Activated T-cell treated with anti-CD3 and anti-CD28 coated beads for 48 hours (primary cell): ENCODE measurements around the gene OLIG1.

Source experiments
- DNase-seq: peaks from one replicate; pipeline ENCODE4 v3.0.0-alpha.2; 2020; ENCODE audit warnings: low read depth

The OLIG1 gene

DNA sequence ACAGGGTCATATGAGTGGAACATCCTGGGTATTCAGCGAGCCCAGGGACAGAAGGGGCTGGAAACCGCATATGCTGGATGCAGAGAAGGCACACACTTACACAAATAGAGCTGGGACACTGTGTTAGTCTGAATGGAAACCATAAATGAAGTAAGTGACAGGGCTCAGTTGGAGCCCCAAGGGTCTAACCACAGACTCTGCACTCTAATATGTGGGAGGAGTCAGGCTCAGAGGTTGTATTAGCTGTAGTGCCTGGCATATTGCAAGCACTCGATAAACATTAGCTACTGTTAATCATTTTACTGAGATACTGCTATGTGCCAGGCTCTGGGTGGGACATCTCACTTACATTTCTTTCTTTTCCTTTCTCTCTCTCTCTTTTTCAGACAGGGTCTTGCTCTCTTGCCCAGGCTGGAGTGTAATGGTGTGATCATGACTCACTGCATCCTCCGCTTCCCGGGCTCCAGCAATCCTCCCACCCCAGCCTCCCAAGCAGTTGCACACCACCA is 6.5 kb upstream of the OLIG1 start:
- no peak for DNase-seq

GRCh38 chr21:33063907-33064622 is 5.9 kb upstream of the OLIG1 start:
- DNase-seq, result no peak

- DNase-seq, result no peak
These were observed 5.1 kb upstream of the OLIG1 start for GRCh38 chr21:33064623-33065390.

- DNase-seq, result no peak
These were observed 2.9 kb upstream of the OLIG1 start for GRCh38 chr21:33067043-33067442.

- DNase-seq, result no peak
These were observed 2.5 kb upstream of the OLIG1 start for GRCh38 chr21:33067457-33067856.

GRCh38 chr21:33069243-33069642 is 698 bp upstream of the OLIG1 start:
- DNase-seq, result no peak

GRCh38 chr21:33069645-33069993 is 322 bp upstream of the OLIG1 start:
- DNase-seq, result no peak

- no peak for DNase-seq
These were observed 730 bp downstream of the OLIG1 start for GRCh38 chr21:33070744-33070997.

DNA sequence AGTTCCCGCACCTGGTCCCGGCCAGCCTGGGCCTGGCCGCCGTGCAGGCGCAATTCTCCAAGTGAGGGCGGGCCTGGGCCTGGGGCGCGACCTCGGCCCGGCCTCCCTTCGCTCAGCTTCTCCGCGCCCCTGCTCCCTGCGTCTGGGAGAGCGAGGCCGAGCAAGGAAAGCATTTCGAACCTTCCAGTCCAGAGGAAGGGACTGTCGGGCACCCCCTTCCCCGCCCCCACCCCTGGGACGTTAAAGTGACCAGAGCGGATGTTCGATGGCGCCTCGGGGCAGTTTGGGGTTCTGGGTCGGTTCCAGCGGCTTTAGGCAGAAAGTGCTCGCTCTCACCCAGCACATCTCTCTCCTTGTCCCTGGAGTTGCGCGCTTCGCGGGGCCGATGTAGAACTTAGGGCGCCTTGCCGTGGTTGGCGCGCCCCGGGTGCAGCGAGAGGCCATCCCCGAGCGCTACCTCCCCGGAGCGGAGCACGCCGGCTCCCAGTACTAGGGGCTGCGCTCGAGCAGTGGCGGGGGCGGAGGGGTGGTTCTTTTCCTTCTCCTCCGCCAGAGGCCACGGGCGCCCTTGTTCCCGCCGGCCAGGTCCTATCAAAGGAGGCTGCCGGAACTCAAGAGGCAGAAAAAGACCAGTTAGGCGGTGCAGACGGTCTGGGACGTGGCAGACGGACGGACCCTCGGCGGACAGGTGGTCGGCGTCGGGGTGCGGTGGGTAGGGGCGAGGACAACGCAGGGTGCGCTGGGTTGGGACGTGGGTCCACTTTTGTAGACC is 1.2 kb downstream of the OLIG1 start:
- no peak for DNase-seq

DNA sequence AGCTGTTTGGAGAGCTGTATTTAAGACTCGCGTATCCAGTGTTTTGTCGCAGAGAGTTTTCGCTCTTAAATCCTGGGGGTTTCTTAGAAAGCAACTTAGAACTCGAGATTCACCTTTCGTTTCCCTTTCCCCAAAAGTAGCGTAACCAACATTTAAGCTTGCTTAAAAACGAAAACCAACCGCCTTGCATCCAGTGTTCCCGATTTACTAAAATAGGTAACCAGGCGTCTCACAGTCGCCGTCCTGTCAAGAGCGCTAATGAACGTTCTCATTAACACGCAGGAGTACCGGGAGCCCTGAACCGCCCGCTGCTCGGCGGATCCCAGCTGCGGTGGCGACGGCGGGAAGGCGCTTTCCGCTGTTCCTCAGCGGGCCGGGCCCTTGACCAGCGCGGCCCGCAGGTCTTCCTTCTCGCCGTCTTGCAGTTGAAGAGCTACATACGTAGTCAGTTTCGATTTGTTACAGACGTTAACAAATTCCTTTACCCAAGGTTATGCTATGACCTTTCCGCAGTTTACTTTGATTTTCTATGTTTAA is 1.9 kb downstream of the OLIG1 start:
- DNase-seq, result no peak

- no peak for DNase-seq
These were observed 3.7 kb downstream of the OLIG1 start for GRCh38 chr21:33073636-33074035.

GRCh38 chr21:33075128-33075527 is 5.2 kb downstream of the OLIG1 start:
- DNase-seq, result no peak

- DNase-seq, result no peak
These were observed 5.8 kb downstream of the OLIG1 start for GRCh38 chr21:33075596-33076195.

DNA sequence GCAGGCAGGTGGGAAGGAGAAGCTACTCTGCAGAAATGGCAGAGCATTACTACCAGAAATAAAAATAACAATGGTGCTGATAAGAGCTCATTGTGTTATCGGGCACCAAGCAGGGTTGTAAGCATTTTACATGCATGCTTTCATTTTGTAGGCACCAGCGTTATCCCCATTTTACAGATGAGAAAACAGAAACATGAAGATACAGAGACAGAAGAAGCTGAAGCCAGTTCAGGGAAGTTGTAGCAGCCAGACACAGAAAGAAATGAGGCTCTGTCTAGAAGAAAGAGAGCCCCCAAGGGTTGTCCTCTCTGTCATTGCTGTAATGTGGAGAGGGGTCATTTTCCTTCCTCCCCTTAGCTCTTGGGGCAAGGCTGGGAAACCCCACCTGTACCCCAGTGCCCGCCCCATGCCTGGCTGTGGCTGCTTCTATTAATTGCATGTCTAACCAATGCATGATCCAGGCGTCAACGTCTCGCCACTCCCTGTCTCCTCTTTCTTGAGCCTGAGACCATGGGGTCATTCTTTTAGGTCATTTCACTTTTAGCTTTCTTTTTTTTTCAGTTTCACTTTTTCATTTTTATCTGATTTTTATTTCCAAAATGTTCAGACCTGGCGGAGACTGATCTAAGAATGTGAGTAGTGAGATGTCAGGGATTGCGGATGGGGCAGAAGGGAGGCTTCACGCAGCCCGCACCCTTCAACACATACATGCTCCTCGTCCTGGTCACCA is 6.8 kb downstream of the OLIG1 start:
- DNase-seq, result no peak

GRCh38 chr21:33078907-33079582 is 9.1 kb downstream of the OLIG1 start:
- no peak for DNase-seq

DNA sequence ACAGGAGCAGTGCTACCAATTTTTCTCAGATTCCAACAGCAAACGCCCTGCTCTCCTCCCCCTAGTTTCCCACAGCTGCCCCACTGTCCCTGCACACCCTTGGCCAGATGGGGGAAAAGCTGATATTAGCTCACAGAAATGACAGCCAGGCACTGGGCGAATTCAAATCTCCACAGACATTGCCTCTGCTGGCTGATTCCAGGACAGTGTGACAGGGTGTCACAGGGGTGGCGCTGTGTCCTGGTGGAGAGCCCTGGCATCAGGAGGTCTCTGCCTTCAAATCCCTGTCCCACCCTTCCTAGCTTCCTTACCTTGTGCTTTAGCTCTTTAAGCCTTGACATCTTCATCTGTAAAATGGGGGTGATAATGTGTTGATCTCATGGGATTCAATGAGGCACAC is 10.4 kb downstream of the OLIG1 start:
- no peak for DNase-seq

GRCh38 chr21:33080776-33081175 is 10.8 kb downstream of the OLIG1 start:
- no peak for DNase-seq

- no peak for DNase-seq
These were observed 18.4 kb downstream of the OLIG1 start for GRCh38 chr21:33088384-33088783.

- no peak for DNase-seq
These were observed 19.6 kb downstream of the OLIG1 start for GRCh38 chr21:33089395-33090119.

GRCh38 chr21:33096426-33096825 is 26.5 kb downstream of the OLIG1 start:
- DNase-seq, result no peak
